ENCODE measurements around the gene STAG3.
"Not testable (repeated sequence)": the region's sequence is repeated elsewhere in the genome, so short reads cannot be mapped to it uniquely, and the experiment has no call there.

DNA sequence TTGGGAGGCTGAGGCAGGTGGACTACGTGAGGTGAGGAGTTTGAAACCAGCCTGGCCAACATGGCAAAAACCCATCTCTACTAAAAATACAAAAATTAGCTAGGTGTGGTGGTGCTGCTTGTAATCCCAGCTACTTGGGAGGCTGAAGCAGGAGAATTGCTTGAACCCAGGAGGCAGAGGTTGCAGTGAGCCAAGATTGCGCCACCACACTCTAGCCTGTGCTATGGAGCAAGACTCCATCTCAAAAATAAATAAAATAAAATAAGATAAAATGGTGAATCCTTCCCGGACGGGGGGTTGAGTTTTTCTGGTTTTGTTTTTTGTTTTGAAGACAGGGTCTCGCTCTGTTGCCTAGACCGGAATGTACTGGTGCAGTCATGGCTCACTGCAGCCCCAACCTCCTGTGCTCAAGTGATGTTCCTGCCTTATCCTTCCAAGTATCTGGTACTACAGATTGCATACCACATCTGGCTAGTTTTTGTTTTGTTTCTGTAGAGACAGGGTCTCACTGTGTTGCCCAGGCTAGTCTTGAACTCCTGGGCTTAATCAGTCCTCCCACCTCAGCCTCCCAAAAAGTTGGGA, 14.7 kb downstream of the STAG3 start:
- TF ChIP-seq, protein P1, sequence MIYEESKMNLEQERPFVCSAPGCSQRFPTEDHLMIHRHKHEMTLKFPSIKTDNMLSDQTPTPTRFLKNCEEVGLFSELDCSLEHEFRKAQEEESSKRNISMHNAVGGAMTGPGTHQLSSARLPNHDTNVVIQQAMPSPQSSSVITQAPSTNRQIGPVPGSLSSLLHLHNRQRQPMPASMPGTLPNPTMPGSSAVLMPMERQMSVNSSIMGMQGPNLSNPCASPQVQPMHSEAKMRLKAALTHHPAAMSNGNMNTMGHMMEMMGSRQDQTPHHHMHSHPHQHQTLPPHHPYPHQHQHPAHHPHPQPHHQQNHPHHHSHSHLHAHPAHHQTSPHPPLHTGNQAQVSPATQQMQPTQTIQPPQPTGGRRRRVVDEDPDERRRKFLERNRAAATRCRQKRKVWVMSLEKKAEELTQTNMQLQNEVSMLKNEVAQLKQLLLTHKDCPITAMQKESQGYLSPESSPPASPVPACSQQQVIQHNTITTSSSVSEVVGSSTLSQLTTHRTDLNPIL (CRISPR knock-in tag; IDR thresholded peaks at IDR 0.05; ENCODE audit: low read depth) = not testable (repeated sequence)
- TF ChIP-seq, protein P2, sequence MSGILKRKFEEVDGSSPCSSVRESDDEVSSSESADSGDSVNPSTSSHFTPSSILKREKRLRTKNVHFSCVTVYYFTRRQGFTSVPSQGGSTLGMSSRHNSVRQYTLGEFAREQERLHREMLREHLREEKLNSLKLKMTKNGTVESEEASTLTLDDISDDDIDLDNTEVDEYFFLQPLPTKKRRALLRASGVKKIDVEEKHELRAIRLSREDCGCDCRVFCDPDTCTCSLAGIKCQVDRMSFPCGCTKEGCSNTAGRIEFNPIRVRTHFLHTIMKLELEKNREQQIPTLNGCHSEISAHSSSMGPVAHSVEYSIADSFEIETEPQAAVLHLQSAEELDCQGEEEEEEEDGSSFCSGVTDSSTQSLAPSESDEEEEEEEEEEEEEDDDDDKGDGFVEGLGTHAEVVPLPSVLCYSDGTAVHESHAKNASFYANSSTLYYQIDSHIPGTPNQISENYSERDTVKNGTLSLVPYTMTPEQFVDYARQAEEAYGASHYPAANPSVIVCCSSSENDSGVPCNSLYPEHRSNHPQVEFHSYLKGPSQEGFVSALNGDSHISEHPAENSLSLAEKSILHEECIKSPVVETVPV (CRISPR knock-in tag; IDR thresholded peaks at IDR 0.05) = not testable (repeated sequence)
- TF ChIP-seq RARB (CRISPR knock-in tag; IDR thresholded peaks at IDR 0.05); ARNTL (CRISPR knock-in tag; IDR thresholded peaks at IDR 0.05; ENCODE audit: borderline replicate concordance, low read depth); ZFP30 (CRISPR knock-in tag; IDR thresholded peaks at IDR 0.05); ZC3H10 (CRISPR knock-in tag; IDR thresholded peaks at IDR 0.05); GLIS3 (CRISPR knock-in tag; IDR thresholded peaks at IDR 0.05); TCF4 (CRISPR knock-in tag; IDR thresholded peaks at IDR 0.05; ENCODE audit: borderline replicate concordance); CSDC2 (CRISPR knock-in tag; IDR thresholded peaks at IDR 0.05); ZNF565 (CRISPR knock-in tag; conservative IDR thresholded peaks at IDR 0.05; ENCODE audit: low read depth); ESRRG (CRISPR knock-in tag; IDR thresholded peaks at IDR 0.05); SNAI2 (CRISPR knock-in tag; IDR thresholded peaks at IDR 0.05): not testable (repeated sequence)
- TF ChIP-seq, protein P3, sequence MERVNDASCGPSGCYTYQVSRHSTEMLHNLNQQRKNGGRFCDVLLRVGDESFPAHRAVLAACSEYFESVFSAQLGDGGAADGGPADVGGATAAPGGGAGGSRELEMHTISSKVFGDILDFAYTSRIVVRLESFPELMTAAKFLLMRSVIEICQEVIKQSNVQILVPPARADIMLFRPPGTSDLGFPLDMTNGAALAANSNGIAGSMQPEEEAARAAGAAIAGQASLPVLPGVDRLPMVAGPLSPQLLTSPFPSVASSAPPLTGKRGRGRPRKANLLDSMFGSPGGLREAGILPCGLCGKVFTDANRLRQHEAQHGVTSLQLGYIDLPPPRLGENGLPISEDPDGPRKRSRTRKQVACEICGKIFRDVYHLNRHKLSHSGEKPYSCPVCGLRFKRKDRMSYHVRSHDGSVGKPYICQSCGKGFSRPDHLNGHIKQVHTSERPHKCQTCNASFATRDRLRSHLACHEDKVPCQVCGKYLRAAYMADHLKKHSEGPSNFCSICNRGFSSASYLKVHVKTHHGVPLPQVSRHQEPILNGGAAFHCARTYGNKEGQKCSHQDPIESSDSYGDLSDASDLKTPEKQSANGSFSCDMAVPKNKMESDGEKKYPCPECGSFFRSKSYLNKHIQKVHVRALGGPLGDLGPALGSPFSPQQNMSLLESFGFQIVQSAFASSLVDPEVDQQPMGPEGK (CRISPR knock-in tag; IDR thresholded peaks at IDR 0.05; ENCODE audit: borderline replicate concordance) = not testable (repeated sequence)
- TF ChIP-seq, protein P4, sequence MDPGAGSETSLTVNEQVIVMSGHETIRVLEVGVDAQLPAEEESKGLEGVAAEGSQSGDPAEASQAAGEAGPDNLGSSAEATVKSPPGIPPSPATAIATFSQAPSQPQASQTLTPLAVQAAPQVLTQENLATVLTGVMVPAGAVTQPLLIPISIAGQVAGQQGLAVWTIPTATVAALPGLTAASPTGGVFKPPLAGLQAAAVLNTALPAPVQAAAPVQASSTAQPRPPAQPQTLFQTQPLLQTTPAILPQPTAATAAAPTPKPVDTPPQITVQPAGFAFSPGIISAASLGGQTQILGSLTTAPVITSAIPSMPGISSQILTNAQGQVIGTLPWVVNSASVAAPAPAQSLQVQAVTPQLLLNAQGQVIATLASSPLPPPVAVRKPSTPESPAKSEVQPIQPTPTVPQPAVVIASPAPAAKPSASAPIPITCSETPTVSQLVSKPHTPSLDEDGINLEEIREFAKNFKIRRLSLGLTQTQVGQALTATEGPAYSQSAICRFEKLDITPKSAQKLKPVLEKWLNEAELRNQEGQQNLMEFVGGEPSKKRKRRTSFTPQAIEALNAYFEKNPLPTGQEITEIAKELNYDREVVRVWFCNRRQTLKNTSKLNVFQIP (CRISPR knock-in tag; IDR thresholded peaks at IDR 0.05; ENCODE audit: borderline replicate concordance, low read depth) = not testable (repeated sequence)
